ENCODE data around the gene ASCC3.

DNA sequence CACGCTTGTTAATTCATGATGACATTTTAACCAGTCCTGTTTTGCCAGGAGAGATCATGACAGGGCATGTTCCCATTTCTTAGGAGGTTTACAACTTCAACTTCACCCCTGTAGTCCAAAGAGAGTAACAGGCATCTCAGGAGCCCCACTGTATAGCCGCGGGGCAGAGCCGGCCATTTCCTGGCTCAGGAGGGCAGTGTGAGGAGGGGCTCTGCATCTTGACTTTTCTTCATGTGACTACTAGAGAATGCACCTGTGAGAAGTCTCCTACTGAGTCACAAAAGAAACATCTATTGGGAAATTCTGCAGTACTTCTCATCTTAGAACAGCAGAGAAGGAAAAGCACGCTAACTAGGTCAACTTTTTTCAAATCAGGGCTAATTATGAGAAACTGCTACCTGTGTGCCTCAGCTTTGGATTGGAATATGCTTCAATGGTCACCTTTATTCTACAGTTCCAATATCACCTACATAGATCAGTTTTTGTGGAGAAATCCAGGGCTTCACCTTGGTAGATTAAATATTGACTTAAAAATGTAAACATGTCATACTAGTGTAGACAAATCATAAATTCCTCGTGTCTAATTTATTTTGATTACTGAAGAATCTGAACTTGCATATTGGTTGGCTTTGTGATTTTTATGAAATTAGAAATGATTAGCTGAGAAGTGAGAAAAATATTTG is 387.8 kb downstream of the ASCC3 start:
- TF ChIP-seq, protein P1, sequence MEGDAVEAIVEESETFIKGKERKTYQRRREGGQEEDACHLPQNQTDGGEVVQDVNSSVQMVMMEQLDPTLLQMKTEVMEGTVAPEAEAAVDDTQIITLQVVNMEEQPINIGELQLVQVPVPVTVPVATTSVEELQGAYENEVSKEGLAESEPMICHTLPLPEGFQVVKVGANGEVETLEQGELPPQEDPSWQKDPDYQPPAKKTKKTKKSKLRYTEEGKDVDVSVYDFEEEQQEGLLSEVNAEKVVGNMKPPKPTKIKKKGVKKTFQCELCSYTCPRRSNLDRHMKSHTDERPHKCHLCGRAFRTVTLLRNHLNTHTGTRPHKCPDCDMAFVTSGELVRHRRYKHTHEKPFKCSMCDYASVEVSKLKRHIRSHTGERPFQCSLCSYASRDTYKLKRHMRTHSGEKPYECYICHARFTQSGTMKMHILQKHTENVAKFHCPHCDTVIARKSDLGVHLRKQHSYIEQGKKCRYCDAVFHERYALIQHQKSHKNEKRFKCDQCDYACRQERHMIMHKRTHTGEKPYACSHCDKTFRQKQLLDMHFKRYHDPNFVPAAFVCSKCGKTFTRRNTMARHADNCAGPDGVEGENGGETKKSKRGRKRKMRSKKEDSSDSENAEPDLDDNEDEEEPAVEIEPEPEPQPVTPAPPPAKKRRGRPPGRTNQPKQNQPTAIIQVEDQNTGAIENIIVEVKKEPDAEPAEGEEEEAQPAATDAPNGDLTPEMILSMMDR (IDR thresholded peaks at IDR 0.05), result no peak
- no peak for TF ChIP-seq EZH2 (IDR thresholded peaks at IDR 0.05; ENCODE audit: borderline replicate concordance, insufficient read depth, low read depth, low read length, poor library complexity, severe bottlenecking)
